Measurements from ENCODE around the gene C12orf75. TPM values are rescaled to one million over a fixed set of nuclear protein-coding genes. Genes with fewer than 3 reads are reported as not detected.

Gene C12orf75
- total and polyA plus RNA-seq, 12 donors = 0.76 to 4.9 (median 1.7) TPM

DNA sequence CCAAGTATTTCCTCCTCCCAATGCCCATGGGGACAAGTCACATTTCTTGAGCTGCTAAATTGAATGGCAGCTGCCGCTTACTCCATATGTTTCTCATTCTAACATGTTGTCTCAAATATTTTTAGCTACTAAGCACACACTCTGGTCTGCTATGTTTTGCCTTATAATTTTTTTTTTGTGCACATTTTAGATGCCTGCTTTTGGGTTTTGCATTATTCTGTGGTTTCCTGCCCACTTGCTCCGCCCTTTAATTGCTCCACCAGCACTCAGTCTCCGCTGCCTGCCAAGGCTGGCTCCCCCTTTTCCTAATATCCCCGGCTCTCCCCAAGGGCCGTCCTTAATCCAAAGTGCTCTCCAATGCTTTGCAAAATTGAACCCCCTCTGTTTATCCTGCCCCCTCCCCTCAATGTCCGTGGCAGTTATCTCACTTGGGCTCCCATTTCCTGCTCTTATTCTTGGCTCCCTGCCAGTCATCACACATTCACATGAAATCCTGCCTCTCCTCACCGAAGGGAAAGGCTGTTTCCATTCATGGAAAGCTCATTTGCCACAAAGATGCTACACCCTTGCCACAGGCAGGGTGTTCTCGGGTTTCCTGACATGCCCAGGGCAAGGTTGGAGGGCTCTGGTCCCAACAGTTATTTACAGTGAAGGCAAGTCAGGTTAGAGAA lies 79.4 kb downstream of the C12orf75 start:
- intact Hi-C loops (cut with DNase I) = loop anchor here in 2 of 10 donors (10.0 kb wide), 2 partner anchors 805 to 935 kb away; no protein-coding TSS in a partner anchor
- peak overlapping the region in 3 of 10 donors; percentile 43 to 72 (median 59) for H3K27ac ChIP-seq
- H3K9me3 ChIP-seq = no peaks in the 10 kb centered on the region
- peaks cover 0 to 33% (median 24%) of the 10 kb centered on the region in 9 donors for H3K4me1 ChIP-seq
- H3K36me3 ChIP-seq = no peaks in the 10 kb centered on the region
- TF ChIP-seq, protein P1, sequence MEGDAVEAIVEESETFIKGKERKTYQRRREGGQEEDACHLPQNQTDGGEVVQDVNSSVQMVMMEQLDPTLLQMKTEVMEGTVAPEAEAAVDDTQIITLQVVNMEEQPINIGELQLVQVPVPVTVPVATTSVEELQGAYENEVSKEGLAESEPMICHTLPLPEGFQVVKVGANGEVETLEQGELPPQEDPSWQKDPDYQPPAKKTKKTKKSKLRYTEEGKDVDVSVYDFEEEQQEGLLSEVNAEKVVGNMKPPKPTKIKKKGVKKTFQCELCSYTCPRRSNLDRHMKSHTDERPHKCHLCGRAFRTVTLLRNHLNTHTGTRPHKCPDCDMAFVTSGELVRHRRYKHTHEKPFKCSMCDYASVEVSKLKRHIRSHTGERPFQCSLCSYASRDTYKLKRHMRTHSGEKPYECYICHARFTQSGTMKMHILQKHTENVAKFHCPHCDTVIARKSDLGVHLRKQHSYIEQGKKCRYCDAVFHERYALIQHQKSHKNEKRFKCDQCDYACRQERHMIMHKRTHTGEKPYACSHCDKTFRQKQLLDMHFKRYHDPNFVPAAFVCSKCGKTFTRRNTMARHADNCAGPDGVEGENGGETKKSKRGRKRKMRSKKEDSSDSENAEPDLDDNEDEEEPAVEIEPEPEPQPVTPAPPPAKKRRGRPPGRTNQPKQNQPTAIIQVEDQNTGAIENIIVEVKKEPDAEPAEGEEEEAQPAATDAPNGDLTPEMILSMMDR (IDR thresholded peaks at IDR 0.05) = no peak
- no peaks in the 10 kb centered on the region for H3K27me3 ChIP-seq
- no peak overlapping the region for H3K4me3 ChIP-seq
- WGBS, 2 donors = 15 to 17% methylated on average over 8 of the region's 8 CpGs
- DNase-seq = peak; percentile 37 to 83
- ATAC-seq = peak; percentile 59 to 95 (median 90)

DNA sequence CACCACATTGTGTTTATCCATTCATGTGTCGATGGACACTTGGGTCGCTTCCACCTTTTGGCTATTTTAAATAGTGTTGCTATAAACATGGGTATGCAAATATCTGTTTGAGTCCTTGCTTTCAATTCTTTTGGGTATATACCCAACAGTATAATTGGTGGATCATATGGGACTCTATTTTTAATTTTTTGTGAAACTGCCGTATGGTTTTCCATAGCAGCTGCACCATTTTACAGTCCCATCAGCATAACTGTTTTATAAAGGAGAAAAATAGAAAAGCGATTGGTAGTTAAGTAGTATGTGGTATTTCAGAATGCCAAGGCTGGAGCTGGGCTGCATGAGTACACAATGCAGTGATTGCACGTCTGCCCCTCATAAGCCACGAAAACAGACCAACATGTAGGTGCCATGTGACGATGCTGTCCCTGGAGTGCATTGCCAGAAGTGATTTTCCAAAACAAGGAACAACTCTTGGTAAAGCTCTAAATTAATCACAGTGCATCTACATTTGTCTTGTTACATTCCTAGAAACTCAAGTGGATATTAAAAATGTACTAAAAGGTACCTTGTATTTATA lies 83.5 kb downstream of the C12orf75 start:
- ATAC-seq (no peak), DNase-seq (no peak)
- H3K27me3 ChIP-seq = no peaks in the 10 kb centered on the region
- H3K4me1 ChIP-seq = peaks cover 0 to 28% (median 16%) of the 10 kb centered on the region in 9 donors
- no peak overlapping the region for H3K4me3 ChIP-seq
- no peaks in the 10 kb centered on the region for H3K9me3 ChIP-seq
- no peak overlapping the region for H3K27ac ChIP-seq
- intact Hi-C loops (cut with DNase I) = loop anchor here in 2 of 10 donors (10.0 kb wide), 2 partner anchors 801 to 931 kb away; no protein-coding TSS in a partner anchor
- H3K36me3 ChIP-seq = no peaks in the 10 kb centered on the region
- 74 to 85% methylated on average over 7 of the region's 7 CpGs for WGBS, 2 donors
- TF ChIP-seq, protein P1 (IDR thresholded peaks at IDR 0.05) = no peak

- intact Hi-C loops (cut with DNase I) = loop anchor here in 4 of 10 donors (5.0 to 10.0 kb wide), 4 partner anchors 730 to 927 kb away; no protein-coding TSS in a partner anchor
- Histone ChIP-seq H3K36me3 (no peaks in the 10 kb centered on the region), H3K4me1 (peaks cover 0 to 10% (median 0%) of the 10 kb centered on the region in 9 donors), H3K27me3 (no peaks in the 10 kb centered on the region), H3K4me3 (no peak overlapping the region), H3K27ac (no peak overlapping the region), H3K9me3 (no peaks in the 10 kb centered on the region)
- ATAC-seq (no peak), DNase-seq (no peak)
- 49 to 71% methylated on average over 4 of the region's 4 CpGs for WGBS, 2 donors
- TF ChIP-seq, protein P1 (IDR thresholded peaks at IDR 0.05) = no peak
Observed at GRCh38 chr12:105417732-105418131, 87.2 kb downstream of the C12orf75 start.

DNA sequence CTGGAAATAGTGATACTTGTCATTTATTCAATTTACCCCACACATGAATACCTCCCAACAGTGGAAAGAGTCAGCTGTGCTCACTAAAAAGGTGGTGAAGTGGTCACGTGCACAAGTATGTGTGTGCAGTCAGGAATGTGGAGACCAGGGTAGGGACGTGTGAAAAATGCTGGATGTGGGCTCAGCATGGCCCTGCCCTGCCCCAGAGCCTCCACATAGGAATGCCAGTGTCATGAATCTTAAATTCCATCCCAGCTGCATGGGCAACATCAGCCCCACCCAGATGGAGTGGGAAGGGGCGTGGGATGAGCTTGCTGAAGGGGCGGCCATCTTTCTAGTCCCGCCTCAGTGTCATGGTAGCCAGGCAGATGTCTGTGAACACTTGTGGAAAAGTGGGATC lies 87.7 kb downstream of the C12orf75 start:
- no peak for DNase-seq
- no peak overlapping the region for H3K27ac ChIP-seq
- TF ChIP-seq, protein P1 (IDR thresholded peaks at IDR 0.05) = no peak
- peaks cover 0 to 10% (median 0%) of the 10 kb centered on the region in 9 donors for H3K4me1 ChIP-seq
- no peaks in the 10 kb centered on the region for H3K27me3 ChIP-seq
- no peaks in the 10 kb centered on the region for H3K36me3 ChIP-seq
- ATAC-seq = no peak
- 83% methylated on average over 5 of the region's 5 CpGs for WGBS, 2 donors
- no peaks in the 10 kb centered on the region for H3K9me3 ChIP-seq
- H3K4me3 ChIP-seq = no peak overlapping the region
- intact Hi-C loops (cut with DNase I) = loop anchor here in 4 of 10 donors (5.0 to 10.0 kb wide), 4 partner anchors 729 to 927 kb away; no protein-coding TSS in a partner anchor

Measured in heart right ventricle (tissue), 16 donors.